ENCODE measurements around the gene PKHD1. TPM values are rescaled to one million over a fixed set of nuclear protein-coding genes. Genes with fewer than 3 reads are reported as not detected.
"Not testable (repeated sequence)": the region's sequence is repeated elsewhere in the genome, so short reads cannot be mapped to it uniquely, and the experiment has no call there.

The PKHD1 gene
- total and polyA plus RNA-seq, 2 donors = 0.02 to 0.05 TPM

- DNase-seq (ENCODE audit: low read depth in 6 of 9, low spot score in 9 of 9) = no peak
- no peaks in the 10 kb centered on the region for H3K4me1 ChIP-seq (ENCODE audit: control insufficient read depth in 2 of 2, insufficient read depth in 2 of 2, low read length in 2 of 2)
- no peak overlapping the region for H3K4me3 ChIP-seq (ENCODE audit: low read length in 2 of 2)
- 92% methylated on average over 7 of the region's 7 CpGs for WGBS
- no peaks in the 10 kb centered on the region for H3K27me3 ChIP-seq (ENCODE audit: control insufficient read depth in 2 of 2, insufficient read depth in 1 of 2, low read length in 1 of 2)
- no peak overlapping the region for H3K27ac ChIP-seq (ENCODE audit: low read depth in 1 of 2, low read length in 1 of 2)
- no peaks in the 10 kb centered on the region for H3K36me3 ChIP-seq (ENCODE audit: control insufficient read depth in 2 of 2, insufficient read depth in 2 of 2, low read length in 1 of 2)
- no peaks in the 10 kb centered on the region for H3K9me3 ChIP-seq (ENCODE audit: control insufficient read depth in 2 of 2, insufficient read depth in 1 of 2, low read length in 1 of 2)
Measured at GRCh38 chr6:51854347-51854746, 233.1 kb downstream of the PKHD1 start.

GRCh38 chr6:51853109-51853508 lies 234.3 kb downstream of the PKHD1 start:
- H3K36me3 ChIP-seq (ENCODE audit: control insufficient read depth in 2 of 2, insufficient read depth in 2 of 2, low read length in 1 of 2); DNase-seq (ENCODE audit: low read depth in 6 of 9, low spot score in 9 of 9); H3K4me1 ChIP-seq (ENCODE audit: control insufficient read depth in 2 of 2, insufficient read depth in 2 of 2, low read length in 2 of 2); H3K9me3 ChIP-seq (ENCODE audit: control insufficient read depth in 2 of 2, insufficient read depth in 1 of 2, low read length in 1 of 2); H3K27ac ChIP-seq (ENCODE audit: low read depth in 1 of 2, low read length in 1 of 2); H3K27me3 ChIP-seq (ENCODE audit: control insufficient read depth in 2 of 2, insufficient read depth in 1 of 2, low read length in 1 of 2); H3K4me3 ChIP-seq (ENCODE audit: low read length in 2 of 2): not testable (repeated sequence)
- WGBS = 91% methylated on average over 1 of the region's 1 CpG

GRCh38 chr6:51846531-51846930 lies 240.9 kb downstream of the PKHD1 start:
- Histone ChIP-seq H3K36me3 (ENCODE audit: control insufficient read depth in 2 of 2, insufficient read depth in 2 of 2, low read length in 1 of 2) (no peaks in the 10 kb centered on the region), H3K4me3 (ENCODE audit: low read length in 2 of 2) (no peak overlapping the region)

GRCh38 chr6:51844336-51844735 lies 243.1 kb downstream of the PKHD1 start:
- H3K9me3 ChIP-seq (ENCODE audit: control insufficient read depth in 2 of 2, insufficient read depth in 1 of 2, low read length in 1 of 2) = no peaks in the 10 kb centered on the region
- no peak overlapping the region for H3K27ac ChIP-seq (ENCODE audit: low read depth in 1 of 2, low read length in 1 of 2)
- H3K27me3 ChIP-seq (ENCODE audit: control insufficient read depth in 2 of 2, insufficient read depth in 1 of 2, low read length in 1 of 2) = no peaks in the 10 kb centered on the region
- DNase-seq (ENCODE audit: low read depth in 6 of 9, low spot score in 9 of 9) = no peak
- 84% methylated on average over 3 of the region's 3 CpGs for WGBS
- no peak overlapping the region for H3K4me3 ChIP-seq (ENCODE audit: low read length in 2 of 2)
- H3K4me1 ChIP-seq (ENCODE audit: control insufficient read depth in 2 of 2, insufficient read depth in 2 of 2, low read length in 2 of 2) = no peaks in the 10 kb centered on the region
- no peaks in the 10 kb centered on the region for H3K36me3 ChIP-seq (ENCODE audit: control insufficient read depth in 2 of 2, insufficient read depth in 2 of 2, low read length in 1 of 2)

More at GRCh38 chr6:51846531-51846930, 240.9 kb downstream of the PKHD1 start:
- H3K27ac ChIP-seq (ENCODE audit: low read depth in 1 of 2, low read length in 1 of 2) = no peak overlapping the region
- no peak for DNase-seq (ENCODE audit: low read depth in 6 of 9, low spot score in 9 of 9)
- 96% methylated on average over 2 of the region's 2 CpGs for WGBS
- no peaks in the 10 kb centered on the region for H3K9me3 ChIP-seq (ENCODE audit: control insufficient read depth in 2 of 2, insufficient read depth in 1 of 2, low read length in 1 of 2)
- H3K27me3 ChIP-seq (ENCODE audit: control insufficient read depth in 2 of 2, insufficient read depth in 1 of 2, low read length in 1 of 2) = no peaks in the 10 kb centered on the region
- no peaks in the 10 kb centered on the region for H3K4me1 ChIP-seq (ENCODE audit: control insufficient read depth in 2 of 2, insufficient read depth in 2 of 2, low read length in 2 of 2)

GRCh38 chr6:51843456-51844056 lies 243.9 kb downstream of the PKHD1 start:
- H3K4me3 ChIP-seq (ENCODE audit: low read length in 2 of 2) = no peak overlapping the region
- no peaks in the 10 kb centered on the region for H3K36me3 ChIP-seq (ENCODE audit: control insufficient read depth in 2 of 2, insufficient read depth in 2 of 2, low read length in 1 of 2)
- no peak overlapping the region for H3K27ac ChIP-seq (ENCODE audit: low read depth in 1 of 2, low read length in 1 of 2)
- H3K4me1 ChIP-seq (ENCODE audit: control insufficient read depth in 2 of 2, insufficient read depth in 2 of 2, low read length in 2 of 2) = no peaks in the 10 kb centered on the region
- no peaks in the 10 kb centered on the region for H3K27me3 ChIP-seq (ENCODE audit: control insufficient read depth in 2 of 2, insufficient read depth in 1 of 2, low read length in 1 of 2)
- 95% methylated on average over 5 of the region's 5 CpGs for WGBS
- no peak for DNase-seq (ENCODE audit: low read depth in 6 of 9, low spot score in 9 of 9)
- no peaks in the 10 kb centered on the region for H3K9me3 ChIP-seq (ENCODE audit: control insufficient read depth in 2 of 2, insufficient read depth in 1 of 2, low read length in 1 of 2)

- Histone ChIP-seq H3K36me3 (ENCODE audit: control insufficient read depth in 2 of 2, insufficient read depth in 2 of 2, low read length in 1 of 2) (no peaks in the 10 kb centered on the region), H3K27me3 (ENCODE audit: control insufficient read depth in 2 of 2, insufficient read depth in 1 of 2, low read length in 1 of 2) (no peaks in the 10 kb centered on the region), H3K4me3 (ENCODE audit: low read length in 2 of 2) (no peak overlapping the region), H3K9me3 (ENCODE audit: control insufficient read depth in 2 of 2, insufficient read depth in 1 of 2, low read length in 1 of 2) (no peaks in the 10 kb centered on the region), H3K27ac (ENCODE audit: low read depth in 1 of 2, low read length in 1 of 2) (no peak overlapping the region), H3K4me1 (ENCODE audit: control insufficient read depth in 2 of 2, insufficient read depth in 2 of 2, low read length in 2 of 2) (no peaks in the 10 kb centered on the region)
- no peak for DNase-seq (ENCODE audit: low read depth in 6 of 9, low spot score in 9 of 9)
- WGBS = 90% methylated on average over 8 of the region's 8 CpGs
Measured at GRCh38 chr6:51842804-51843378, 244.5 kb downstream of the PKHD1 start.

GRCh38 chr6:51842061-51842803 lies 245.2 kb downstream of the PKHD1 start:
- Histone ChIP-seq H3K4me3 (ENCODE audit: low read length in 2 of 2) (no peak overlapping the region), H3K27me3 (ENCODE audit: control insufficient read depth in 2 of 2, insufficient read depth in 1 of 2, low read length in 1 of 2) (no peaks in the 10 kb centered on the region), H3K27ac (ENCODE audit: low read depth in 1 of 2, low read length in 1 of 2) (no peak overlapping the region), H3K9me3 (ENCODE audit: control insufficient read depth in 2 of 2, insufficient read depth in 1 of 2, low read length in 1 of 2) (no peaks in the 10 kb centered on the region), H3K4me1 (ENCODE audit: control insufficient read depth in 2 of 2, insufficient read depth in 2 of 2, low read length in 2 of 2) (no peaks in the 10 kb centered on the region), H3K36me3 (ENCODE audit: control insufficient read depth in 2 of 2, insufficient read depth in 2 of 2, low read length in 1 of 2) (no peaks in the 10 kb centered on the region)
- no peak for DNase-seq (ENCODE audit: low read depth in 6 of 9, low spot score in 9 of 9)
- WGBS = 89% methylated on average over 11 of the region's 11 CpGs

GRCh38 chr6:51841626-51842025 lies 245.8 kb downstream of the PKHD1 start:
- no peak overlapping the region for H3K4me3 ChIP-seq (ENCODE audit: low read length in 2 of 2)
- no peak overlapping the region for H3K27ac ChIP-seq (ENCODE audit: low read depth in 1 of 2, low read length in 1 of 2)
- WGBS = 93% methylated on average over 2 of the region's 2 CpGs
- H3K36me3 ChIP-seq (ENCODE audit: control insufficient read depth in 2 of 2, insufficient read depth in 2 of 2, low read length in 1 of 2) = no peaks in the 10 kb centered on the region
- no peaks in the 10 kb centered on the region for H3K9me3 ChIP-seq (ENCODE audit: control insufficient read depth in 2 of 2, insufficient read depth in 1 of 2, low read length in 1 of 2)
- H3K4me1 ChIP-seq (ENCODE audit: control insufficient read depth in 2 of 2, insufficient read depth in 2 of 2, low read length in 2 of 2) = no peaks in the 10 kb centered on the region
- no peaks in the 10 kb centered on the region for H3K27me3 ChIP-seq (ENCODE audit: control insufficient read depth in 2 of 2, insufficient read depth in 1 of 2, low read length in 1 of 2)
- DNase-seq (ENCODE audit: low read depth in 6 of 9, low spot score in 9 of 9) = no peak

GRCh38 chr6:51839726-51840374 lies 247.6 kb downstream of the PKHD1 start:
- DNase-seq (ENCODE audit: low read depth in 6 of 9, low spot score in 9 of 9) = no peak
- WGBS = 88% methylated on average over 4 of the region's 4 CpGs
- Histone ChIP-seq H3K4me3 (ENCODE audit: low read length in 2 of 2) (no peak overlapping the region), H3K36me3 (ENCODE audit: control insufficient read depth in 2 of 2, insufficient read depth in 2 of 2, low read length in 1 of 2) (no peaks in the 10 kb centered on the region), H3K4me1 (ENCODE audit: control insufficient read depth in 2 of 2, insufficient read depth in 2 of 2, low read length in 2 of 2) (no peaks in the 10 kb centered on the region), H3K27me3 (ENCODE audit: control insufficient read depth in 2 of 2, insufficient read depth in 1 of 2, low read length in 1 of 2) (no peaks in the 10 kb centered on the region), H3K27ac (ENCODE audit: low read depth in 1 of 2, low read length in 1 of 2) (no peak overlapping the region), H3K9me3 (ENCODE audit: control insufficient read depth in 2 of 2, insufficient read depth in 1 of 2, low read length in 1 of 2) (no peaks in the 10 kb centered on the region)
